GM12873 (cell line): Measurements from ENCODE around the gene IGF2.

Experiments
- CTCF ChIP-seq: IDR thresholded peaks from 2 replicates; pipeline ENCODE4 v1.5.1; 2012; ENCODE audit warnings: low read depth, mild to moderate bottlenecking, moderate library complexity, low read length, control low read depth; ENCODE audit not compliant: insufficient read depth; ENCODE audit errors: missing control alignments

Gene IGF2

GRCh38 chr11:2136209-2136951, 2.8 kb downstream of the IGF2 start:
- no peak for TF ChIP-seq CTCF

GRCh38 chr11:2135648-2136201, 3.5 kb downstream of the IGF2 start:
- no peak for TF ChIP-seq CTCF

- TF ChIP-seq CTCF: no peak
Measured at GRCh38 chr11:2135018-2135569, 4.1 kb downstream of the IGF2 start.

GRCh38 chr11:2134022-2135010, 4.9 kb downstream of the IGF2 start:
- no peak for TF ChIP-seq CTCF

GRCh38 chr11:2133241-2134021, 5.8 kb downstream of the IGF2 start:
- TF ChIP-seq CTCF: no peak

- TF ChIP-seq CTCF: no peak
Measured at GRCh38 chr11:2132874-2133240, 6.3 kb downstream of the IGF2 start.

- TF ChIP-seq CTCF: no peak
Measured at GRCh38 chr11:2132246-2132645, 6.9 kb downstream of the IGF2 start.
